Fibroblast of the conjunctiva (primary cell): ENCODE measurements around the gene MX1.

Experiments
- DNase-seq: peaks from one replicate; pipeline ENCODE4 v3.0.0-alpha.2; 2010; ENCODE audit warnings: low read depth

The MX1 gene

DNA sequence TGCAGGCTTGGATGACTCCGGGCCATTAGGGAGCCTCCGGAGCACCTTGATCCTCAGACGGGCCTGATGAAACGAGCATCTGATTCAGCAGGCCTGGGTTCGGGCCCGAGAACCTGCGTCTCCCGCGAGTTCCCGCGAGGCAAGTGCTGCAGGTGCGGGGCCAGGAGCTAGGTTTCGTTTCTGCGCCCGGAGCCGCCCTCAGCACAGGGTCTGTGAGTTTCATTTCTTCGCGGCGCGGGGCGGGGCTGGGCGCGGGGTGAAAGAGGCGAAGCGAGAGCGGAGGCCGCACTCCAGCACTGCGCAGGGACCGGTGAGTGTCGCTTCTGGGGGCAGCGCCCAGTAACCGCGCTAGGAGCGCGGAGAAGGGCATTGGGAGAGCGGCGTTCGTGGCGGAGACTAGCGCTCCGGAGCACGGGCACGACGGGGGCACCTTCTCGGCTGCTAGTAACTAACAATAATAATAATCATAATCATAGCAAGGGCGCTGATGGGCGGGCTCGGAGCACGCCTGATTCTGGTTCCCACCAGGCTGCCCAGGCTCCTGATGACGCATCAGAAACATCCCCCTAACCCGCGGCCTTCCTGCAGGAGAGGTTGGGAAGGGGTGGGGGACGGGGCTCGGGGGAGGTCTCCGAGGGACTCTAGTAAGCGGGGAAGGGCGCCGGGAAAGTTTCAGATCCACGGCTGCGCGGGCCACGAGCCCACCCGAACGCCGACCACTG, at the start of gene MX1:
Gene MX1, plus strand, starts transcription at position 286 of the 722 bp plus-strand sequence. CDS start 5,832 bp downstream, outside the sequence.
- no peak for DNase-seq

- DNase-seq = no peak
These were observed 48.3 kb upstream of the MX1 start for GRCh38 chr21:41377715-41378114.

- DNase-seq = no peak
These were observed 47.2 kb upstream of the MX1 start for GRCh38 chr21:41378849-41379248.

- no peak for DNase-seq
These were observed 46.1 kb upstream of the MX1 start for GRCh38 chr21:41379901-41380300.

GRCh38 chr21:41381731-41382130, 44.3 kb upstream of the MX1 start:
- no peak for DNase-seq

GRCh38 chr21:41387042-41387819, 38.8 kb upstream of the MX1 start:
- DNase-seq = no peak

DNA sequence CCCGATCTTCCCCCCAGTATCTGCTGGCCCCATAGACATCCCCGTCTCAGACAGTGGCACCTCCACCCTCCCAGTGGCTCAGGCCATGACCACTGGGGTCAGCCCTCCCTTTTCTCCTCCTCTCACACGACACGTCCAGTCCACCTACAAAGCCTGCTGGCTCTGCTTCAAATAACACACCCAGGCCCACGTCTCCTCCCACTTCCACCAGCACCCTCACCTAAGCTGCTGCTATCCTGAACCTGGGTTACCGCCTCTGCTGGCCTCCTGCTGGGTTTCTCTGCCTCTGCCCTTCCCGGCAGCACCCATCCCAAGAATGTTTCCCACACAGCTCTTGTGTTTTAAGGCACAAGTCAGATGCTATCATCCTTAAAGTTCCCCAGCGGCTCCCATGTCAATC, 38.2 kb upstream of the MX1 start:
- no peak for DNase-seq

DNA sequence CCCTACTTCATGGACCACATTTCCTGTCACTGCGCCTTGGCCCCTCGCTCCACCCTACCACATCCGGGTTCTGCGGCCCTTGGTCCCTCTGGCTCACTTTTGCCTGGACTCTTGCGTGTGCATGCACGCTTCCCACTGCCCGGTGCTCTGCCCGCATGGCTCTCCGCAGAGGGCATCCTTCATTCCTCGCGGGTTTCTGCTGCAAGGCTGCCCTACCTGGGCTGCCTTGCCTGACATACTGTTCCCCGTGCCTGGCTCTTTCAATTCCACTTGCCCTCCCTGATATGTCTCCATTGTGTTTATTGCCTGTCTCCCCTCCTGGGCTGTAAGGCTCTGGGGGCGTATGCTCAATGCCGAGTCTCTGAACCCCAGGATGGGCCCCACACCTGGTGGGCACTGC, 37.8 kb upstream of the MX1 start:
- no peak for DNase-seq

- no peak for DNase-seq
These were observed 35.9 kb upstream of the MX1 start for GRCh38 chr21:41390043-41390639.

- DNase-seq = no peak
These were observed 32.1 kb upstream of the MX1 start for GRCh38 chr21:41393876-41394465.

- no peak for DNase-seq
These were observed 29.4 kb upstream of the MX1 start for GRCh38 chr21:41396558-41397075.

- DNase-seq = no peak
These were observed 28.6 kb upstream of the MX1 start for GRCh38 chr21:41397471-41397891.

DNA sequence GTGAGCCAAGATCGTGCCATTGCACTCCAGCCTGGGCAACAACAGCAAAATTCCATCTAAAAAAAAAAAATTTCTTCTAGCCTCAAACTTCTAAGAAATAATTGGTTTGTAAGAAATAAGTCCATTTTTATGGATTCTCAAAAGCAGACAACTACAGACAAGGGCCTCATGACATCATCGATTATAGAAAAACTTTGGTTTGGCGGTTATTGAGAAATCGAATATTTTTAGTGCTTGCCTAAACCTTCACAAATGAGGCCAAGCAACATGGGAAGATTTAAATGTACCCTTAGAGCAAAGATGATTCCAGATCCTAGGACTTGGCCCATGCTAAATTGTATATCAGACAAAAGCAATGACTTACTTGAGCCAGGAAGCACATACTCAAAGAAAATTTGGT, 27.8 kb upstream of the MX1 start:
- DNase-seq = no peak

DNA sequence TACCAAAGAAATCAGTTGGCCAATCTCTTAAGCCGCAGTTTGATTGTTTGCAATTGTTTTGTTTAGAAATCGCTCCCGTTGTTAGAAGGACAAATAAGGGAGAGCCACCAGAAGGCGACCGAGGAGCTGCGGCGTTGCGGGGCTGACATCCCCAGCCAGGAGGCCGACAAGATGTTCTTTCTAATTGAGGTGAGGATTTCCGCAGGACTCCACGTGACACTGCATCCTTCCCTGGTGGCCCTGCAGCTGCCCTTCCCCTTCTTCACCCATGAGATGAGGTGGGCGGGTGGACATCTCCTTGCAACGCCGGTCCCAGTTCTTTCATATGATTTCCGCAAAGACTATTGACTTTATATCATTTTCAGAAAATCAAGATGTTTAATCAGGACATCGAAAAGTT, 27.2 kb upstream of the MX1 start:
- DNase-seq = no peak

GRCh38 chr21:41399246-41399800, 26.7 kb upstream of the MX1 start:
- no peak for DNase-seq

GRCh38 chr21:41402231-41402630, 23.8 kb upstream of the MX1 start:
- no peak for DNase-seq

- DNase-seq = no peak
These were observed 23.2 kb upstream of the MX1 start for GRCh38 chr21:41402796-41403195.

GRCh38 chr21:41403331-41403730, 22.7 kb upstream of the MX1 start:
- no peak for DNase-seq

DNA sequence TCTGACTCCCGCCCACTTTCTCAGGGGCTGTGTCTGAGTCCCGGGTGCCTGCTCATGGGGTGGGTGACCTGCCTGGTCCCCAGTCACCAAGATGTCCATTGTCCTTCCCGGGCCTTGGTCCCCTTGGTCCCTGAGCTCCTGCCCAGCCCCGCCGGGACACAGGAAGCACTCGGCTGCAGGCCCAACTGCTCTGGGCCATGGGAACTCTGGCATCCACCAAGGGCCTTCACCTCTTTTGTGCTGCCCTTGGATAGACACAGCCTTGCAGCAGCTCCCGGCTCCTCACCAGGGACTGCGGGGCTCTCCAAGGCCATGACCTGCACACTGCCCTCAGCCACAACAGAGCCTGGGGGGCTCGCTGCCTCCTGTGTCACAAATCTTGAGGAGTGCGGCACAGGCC, 22.1 kb upstream of the MX1 start:
- no peak for DNase-seq

GRCh38 chr21:41405321-41405720, 20.7 kb upstream of the MX1 start:
- DNase-seq = no peak

DNA sequence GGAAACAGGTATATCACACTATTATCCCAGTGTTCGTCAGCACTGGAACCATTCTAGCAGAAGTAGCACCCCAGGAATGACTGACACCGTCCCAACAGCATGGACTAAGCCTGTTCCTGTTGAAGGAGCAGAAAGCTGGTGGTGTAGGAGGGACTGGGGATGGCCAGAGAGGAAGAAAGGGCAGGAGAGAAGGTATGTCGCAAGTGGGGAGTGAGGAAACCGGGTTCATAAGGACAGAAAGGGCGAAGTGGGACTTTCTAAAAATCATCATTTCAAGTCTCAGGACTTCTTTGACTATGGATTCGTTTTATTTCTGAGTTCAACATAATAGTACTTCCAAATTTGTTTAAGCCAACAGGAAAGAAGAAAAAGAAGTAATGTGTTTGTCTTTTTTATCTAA, 19.7 kb upstream of the MX1 start:
- no peak for DNase-seq
